ENCODE results near the gene JMJD1C.

- no peak for TF ChIP-seq POLR2A (IDR thresholded peaks at IDR 0.05)
- no peak for TF ChIP-seq CTCF (IDR thresholded peaks at IDR 0.05)
Observed at GRCh38 chr10:63140077-63140476, 325.7 kb downstream of the JMJD1C start.
